RCC 7860 (cell line): ENCODE results near the gene GAK.
"Not testable (repeated sequence)": the region's sequence is repeated elsewhere in the genome, so short reads cannot be mapped to it uniquely, and the experiment has no call there.

Experiments used
- DNase-seq: peaks from one replicate; pipeline ENCODE4 v3.0.0-alpha.2; 2015; ENCODE audit warnings: low spot score
- FAIRE-seq: peaks from 2 replicates; lab custom pipeline; 2012; peaks lifted over from hg19 to GRCh38; lab: Jason Lieb, UNC

The GAK gene

DNA sequence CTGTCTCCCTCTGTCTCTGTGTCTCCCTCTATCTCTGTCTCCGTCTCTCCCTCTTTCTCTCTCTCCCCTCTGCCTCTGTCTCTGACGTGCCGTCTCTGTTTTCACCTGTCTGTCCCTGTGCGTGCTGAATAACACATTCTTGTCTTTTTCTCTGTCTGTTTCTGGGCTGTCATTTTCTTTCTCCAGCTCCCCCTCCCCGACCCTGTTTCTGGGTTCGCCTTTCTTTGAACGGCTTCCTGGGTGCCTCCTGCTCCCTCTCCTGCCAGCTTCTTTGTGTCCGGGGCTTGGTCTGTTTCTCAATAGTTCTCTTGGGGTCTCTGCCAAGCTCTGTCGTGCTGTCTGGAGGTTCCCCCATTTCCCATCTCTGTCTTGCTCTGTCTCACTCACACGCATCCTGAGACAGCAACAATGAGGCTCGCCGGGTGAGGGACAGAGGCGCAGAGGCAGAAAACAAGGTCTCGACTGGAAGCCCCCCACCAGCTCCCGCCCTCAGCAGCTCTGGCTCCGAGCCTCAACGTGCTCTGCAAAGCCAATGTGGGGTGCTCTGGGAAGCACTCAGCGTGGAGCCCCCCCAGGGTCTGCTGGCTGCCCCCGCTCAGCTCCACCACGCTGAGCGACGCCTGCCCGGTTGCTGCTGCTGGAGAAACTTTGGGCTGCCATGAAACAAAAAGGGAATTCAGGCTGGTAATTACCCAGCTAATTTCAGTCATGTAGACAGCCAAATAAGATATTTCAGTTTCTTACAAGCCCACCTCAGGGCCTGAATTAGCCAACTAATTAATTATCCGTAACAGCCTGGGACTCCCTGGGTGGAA lies 109.5 kb downstream of the GAK start:
- FAIRE-seq (no peak), DNase-seq (no peak)

- FAIRE-seq (no peak), DNase-seq (no peak)
Observed at GRCh38 chr4:821631-822030, 110.5 kb downstream of the GAK start.

DNA sequence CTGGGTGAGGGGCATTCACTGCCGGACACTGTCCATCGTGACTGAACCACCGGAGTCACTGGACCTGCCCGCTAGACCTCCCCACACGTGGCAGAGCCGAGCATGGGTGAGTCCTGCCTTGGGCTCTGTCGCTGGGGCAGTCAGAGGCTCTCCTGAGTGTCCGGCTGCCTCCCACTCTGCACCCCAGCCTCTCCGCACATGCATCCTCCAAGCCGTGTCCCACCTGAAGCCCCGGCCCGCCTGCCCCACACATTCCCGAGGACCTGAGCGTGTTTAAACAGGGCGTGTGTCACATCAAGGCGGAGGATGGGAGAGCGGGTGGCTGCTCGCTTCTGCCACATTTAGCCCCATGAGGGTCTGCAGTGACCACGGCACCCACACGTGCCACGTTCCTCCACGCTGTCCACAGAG lies 110.9 kb downstream of the GAK start:
- DNase-seq (no peak), FAIRE-seq (no peak)

- DNase-seq (no peak), FAIRE-seq (no peak)
Observed at GRCh38 chr4:820230-821172, 111.6 kb downstream of the GAK start.

- DNase-seq, result no peak
- no peak for FAIRE-seq
Observed at GRCh38 chr4:819401-820229, 112.5 kb downstream of the GAK start.

DNA sequence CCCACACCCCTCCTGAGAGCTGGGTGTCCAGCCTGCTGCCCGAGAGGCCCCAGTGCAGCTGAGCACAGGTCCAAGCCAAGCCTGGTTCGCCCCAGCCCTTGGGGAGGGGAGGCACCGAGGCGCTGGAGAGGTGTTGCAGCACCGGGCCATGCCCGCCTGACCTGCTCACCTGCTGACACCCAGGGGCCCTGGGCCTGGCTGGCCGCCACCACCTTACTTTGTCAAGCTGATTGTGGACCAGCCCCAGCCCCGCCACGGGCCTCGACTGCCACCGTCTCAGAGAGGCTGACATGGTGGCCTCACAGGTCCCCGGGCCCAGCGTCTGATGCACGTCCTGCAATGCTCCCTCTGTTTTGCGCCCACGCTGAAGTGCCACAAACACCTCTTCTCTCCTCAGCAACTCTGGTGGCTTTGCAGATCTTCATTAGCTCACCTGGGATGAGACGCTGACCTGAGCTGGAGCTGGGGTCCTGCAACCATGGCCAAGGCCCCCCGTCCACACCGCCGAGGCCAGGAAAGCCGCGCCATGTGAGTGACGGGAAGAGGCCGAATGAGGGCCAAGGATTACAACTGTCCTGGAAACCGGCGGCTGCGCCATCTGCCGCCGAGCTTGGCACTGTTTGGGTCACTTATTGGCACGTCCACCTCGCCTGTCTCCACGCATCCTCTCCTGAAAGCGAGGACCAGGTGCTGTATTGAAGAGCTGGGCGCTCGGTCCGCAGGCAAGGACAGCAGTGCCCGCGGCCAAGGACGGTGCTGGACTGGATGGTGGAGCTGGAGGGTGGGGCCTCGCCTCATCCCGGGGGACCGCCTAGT lies 113.8 kb downstream of the GAK start:
- no peak for DNase-seq
- no peak for FAIRE-seq

GRCh38 chr4:815464-816146 lies 116.5 kb downstream of the GAK start:
- FAIRE-seq (no peak), DNase-seq (no peak)

- FAIRE-seq, result no peak
Observed at GRCh38 chr4:814312-814850, 117.7 kb downstream of the GAK start.

DNA sequence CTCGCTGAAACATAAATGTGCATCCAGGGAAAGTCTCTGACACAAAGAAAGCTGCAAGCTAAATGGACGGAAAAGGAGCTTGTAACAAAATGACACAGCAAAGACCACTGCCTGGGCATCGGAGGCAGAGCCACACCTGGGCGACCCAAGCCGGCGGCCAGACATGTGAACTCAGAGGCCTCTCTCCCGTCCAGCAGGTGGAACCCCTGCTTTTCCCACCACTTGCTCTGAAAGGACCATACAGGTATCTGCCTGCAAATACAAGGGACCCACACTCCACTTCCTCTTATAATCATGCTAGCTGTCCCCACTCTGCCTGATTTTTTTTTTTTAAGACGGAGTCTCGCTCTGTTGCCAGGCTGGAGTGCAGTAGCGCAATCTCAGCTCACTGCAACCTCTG lies 118.2 kb downstream of the GAK start:
- FAIRE-seq, result no peak
- DNase-seq, result no peak

More at GRCh38 chr4:814312-814850, 117.7 kb downstream of the GAK start:
- DNase-seq, result no peak

GRCh38 chr4:808860-809570 lies 123.1 kb downstream of the GAK start:
- FAIRE-seq (no peak), DNase-seq (no peak)

DNA sequence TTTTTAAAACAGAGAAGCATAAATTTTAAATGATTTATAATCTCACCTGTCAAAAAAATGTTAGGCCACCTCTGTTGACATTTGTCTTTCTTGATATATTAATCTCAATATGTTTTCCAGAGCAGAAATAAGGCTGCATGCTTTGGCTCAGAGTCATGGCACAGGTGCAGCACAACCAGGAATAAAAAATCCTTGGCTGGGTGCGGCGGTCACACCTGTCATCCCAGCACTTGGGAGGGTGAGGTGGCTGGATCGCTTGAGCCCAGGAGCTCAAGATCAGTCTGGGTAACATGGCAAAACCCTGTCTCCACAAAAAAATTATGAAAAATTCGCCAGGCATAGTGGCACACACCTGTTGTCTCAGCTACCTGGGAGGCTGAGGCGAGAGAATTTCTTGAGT lies 124.3 kb downstream of the GAK start:
- DNase-seq (no peak), FAIRE-seq (no peak)

GRCh38 chr4:806979-807378 lies 125.1 kb downstream of the GAK start:
- FAIRE-seq, DNase-seq: not testable (repeated sequence)

DNA sequence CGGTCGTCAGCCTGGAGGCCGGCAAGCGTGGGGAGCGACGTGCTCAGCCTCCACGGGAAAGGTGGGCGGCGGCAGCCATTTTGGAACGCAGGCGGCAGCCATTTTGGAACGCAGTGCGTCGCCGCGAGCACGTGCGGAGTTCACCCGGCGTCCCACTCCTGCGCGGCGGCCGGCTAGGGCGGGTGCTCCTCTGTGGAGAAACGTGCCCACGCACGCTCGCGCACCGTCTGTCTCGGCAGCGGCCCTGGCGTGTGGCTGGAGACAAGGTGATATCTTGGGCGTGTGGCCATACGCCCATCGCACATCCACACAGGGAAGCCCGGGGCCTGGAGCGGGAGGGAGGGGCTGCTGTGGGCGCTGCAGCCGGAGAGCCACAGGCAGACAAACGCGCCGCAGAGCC lies 127.3 kb downstream of the GAK start:
- FAIRE-seq (no peak), DNase-seq (no peak)

DNA sequence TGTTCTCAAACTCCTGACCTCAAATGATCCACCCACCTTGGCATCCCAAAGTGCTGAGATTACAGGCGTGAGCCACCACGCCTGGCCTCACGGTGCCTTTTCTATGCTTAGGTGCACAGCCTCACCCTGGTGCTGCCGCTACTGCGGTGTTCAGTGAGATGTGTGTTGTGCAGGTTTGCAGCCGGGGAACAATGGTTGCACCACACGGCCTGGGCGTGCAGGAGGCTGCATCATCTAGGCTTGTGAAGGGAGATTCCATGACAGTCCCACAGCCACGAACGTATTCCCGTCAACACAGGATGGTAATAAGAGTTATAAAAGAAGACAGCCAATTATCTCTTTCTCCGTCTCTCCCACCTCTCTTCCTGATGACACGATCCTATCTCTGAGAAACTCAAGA lies 128.2 kb downstream of the GAK start:
- no peak for FAIRE-seq
- no peak for DNase-seq

DNA sequence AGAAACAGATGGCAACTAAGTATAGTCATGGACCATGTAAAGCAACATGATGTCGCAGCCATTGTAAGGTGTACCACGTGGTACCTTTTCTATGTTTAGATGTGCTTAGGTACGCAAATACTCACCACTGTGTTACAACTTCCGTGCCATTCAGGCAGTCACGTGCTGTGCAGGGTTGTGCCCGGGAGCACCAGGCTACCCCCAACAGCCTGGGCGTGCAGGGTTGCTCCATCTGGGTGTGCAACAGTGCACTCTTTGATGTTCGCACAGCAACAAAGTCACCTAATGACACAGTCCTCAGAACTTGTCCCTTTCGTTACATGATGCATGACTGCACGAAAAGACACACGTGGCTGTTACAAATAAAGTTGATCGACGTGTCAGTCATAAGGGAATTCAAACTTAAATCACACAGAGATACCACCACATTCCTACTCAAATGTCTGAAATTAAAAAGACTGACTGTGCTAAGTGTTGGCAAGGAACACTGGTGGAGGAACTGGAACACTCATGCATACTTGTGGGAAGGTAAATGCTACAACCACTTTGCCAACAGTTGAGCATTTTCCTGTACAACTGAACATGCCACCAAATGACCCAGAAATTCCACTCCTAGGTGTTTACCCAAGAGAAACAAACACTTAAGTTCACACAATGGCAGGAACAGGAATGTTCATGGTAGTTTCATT lies 130.5 kb downstream of the GAK start:
- no peak for FAIRE-seq
- no peak for DNase-seq
